Esophagus (tissue), 2 donors: Measurements from ENCODE around the gene HAO2. TPM values are rescaled to one million over a fixed set of nuclear protein-coding genes. Genes with fewer than 3 reads are reported as not detected.
"Not testable (repeated sequence)": the region's sequence is repeated elsewhere in the genome, so short reads cannot be mapped to it uniquely, and the experiment has no call there.

Experiments used
- H3K27ac ChIP-seq, 2 donors: one replicate each; pipeline ENCODE4 v1.5.1; 2013; ENCODE audit warnings: low read depth in 2 of 2, mild to moderate bottlenecking in 2 of 2, inconsistent platforms in 1 of 2, low read length in 1 of 2, moderate library complexity in 1 of 2
- H3K27me3 ChIP-seq, 2 donors: one replicate each; pipeline ENCODE4 v1.6.1; 2013; ENCODE audit warnings: low read length in 2 of 2, control low read depth in 1 of 2, mild to moderate bottlenecking in 1 of 2; ENCODE audit not compliant: insufficient read depth in 2 of 2, control insufficient read depth in 1 of 2
- H3K36me3 ChIP-seq, 2 donors: one replicate each; pipeline ENCODE4 v1.6.1; 2013; ENCODE audit warnings: low read length in 1 of 2; ENCODE audit not compliant: control insufficient read depth in 2 of 2, insufficient read depth in 2 of 2
- H3K4me1 ChIP-seq, 2 donors: one replicate each; pipeline ENCODE4 v1.6.1; 2013; ENCODE audit warnings: low read length in 1 of 2; ENCODE audit not compliant: control insufficient read depth in 2 of 2, insufficient read depth in 2 of 2
- H3K4me3 ChIP-seq, 2 donors: one replicate each; pipeline ENCODE4 v1.5.1; 2013; ENCODE audit warnings: low read length in 2 of 2, mild to moderate bottlenecking in 2 of 2, low read depth in 1 of 2, moderate library complexity in 1 of 2
- H3K9me3 ChIP-seq, 2 donors: one replicate each; pipeline ENCODE4 v1.6.1; 2013; ENCODE audit warnings: mild to moderate bottlenecking in 2 of 2, low read depth in 1 of 2, low read length in 1 of 2, moderate library complexity in 1 of 2; ENCODE audit not compliant: control insufficient read depth in 2 of 2, insufficient read depth in 1 of 2
- WGBS, 2 donors: extraction: QIAGEN DNeasy Blood & Tissue Kit; methylation state at CpG; one replicate each; pipeline ENCODE4 v1.1.7; 2013; 5-methylcytosine and 5-hydroxymethylcytosine counted together
- polyA plus RNA-seq, 2 donors: library from polyadenylated mRNA; stranded (reverse); fragments of 200-250 nt; gene quantifications; one replicate each; pipeline ENCODE4 v1.2.3, GENCODE V29; 2013
- donor health status: healthy with polysubstance abuse.
- donor health status: Bipolar disorder and iron deficiency.

Gene HAO2
- polyA plus RNA-seq, 2 donors: not detected

DNA sequence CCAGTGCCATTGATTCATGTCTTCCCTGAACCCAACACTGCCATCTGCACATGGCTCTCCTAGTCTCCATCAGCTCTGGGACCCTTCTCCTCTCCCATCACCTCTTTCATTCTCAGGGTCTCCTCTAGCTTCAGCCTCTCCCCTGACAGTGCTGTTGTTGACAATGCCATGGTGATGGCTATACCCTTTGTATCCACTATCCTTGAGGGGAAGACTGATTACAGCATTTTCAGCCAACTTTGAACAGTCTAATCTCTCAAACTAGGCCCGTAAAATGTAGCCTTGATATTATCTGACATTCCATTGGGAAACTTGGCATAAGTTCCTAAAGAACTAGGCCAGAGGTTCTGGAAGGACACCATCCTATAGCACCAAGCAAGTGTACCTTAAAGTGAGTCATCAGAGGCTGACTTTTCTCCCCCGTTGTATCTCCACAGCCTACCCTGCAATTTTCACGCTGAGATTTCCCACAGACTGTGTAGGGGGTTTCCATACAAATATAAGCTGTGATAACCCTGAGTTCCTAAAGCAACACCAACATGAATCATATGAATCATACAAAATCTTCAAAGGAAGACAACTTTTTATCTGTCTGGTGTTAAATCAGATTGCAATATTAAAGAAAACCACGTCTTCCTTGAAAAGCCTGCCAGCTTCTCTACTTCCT lies 5.8 kb downstream of the HAO2 start:
- Histone ChIP-seq H3K36me3 (no peaks in the 10 kb centered on the region), H3K27me3 (no peaks in the 10 kb centered on the region), H3K4me1 (no peaks in the 10 kb centered on the region), H3K27ac (no peak overlapping the region), H3K4me3 (no peak overlapping the region), H3K9me3 (no peaks in the 10 kb centered on the region)
- 34 to 41% methylated on average over 4 of the region's 4 CpGs for WGBS, 2 donors

DNA sequence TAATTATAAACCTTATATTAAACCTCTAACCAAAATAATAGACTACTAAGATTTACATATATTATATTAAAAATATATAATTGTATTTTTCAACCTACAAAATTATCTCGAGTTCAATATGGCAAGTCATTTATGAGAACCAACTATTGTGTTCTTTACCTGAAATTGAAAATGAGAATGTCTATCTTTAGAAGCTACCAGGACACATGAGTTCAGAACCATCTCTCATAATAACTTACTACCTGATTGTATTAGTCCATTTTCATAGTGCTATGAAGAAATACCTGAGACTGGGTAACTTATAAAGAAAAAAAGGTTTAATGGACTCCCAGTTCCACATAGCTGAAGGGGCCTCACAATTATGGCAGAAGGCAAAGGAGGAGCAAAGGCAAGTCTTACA lies 6.8 kb downstream of the HAO2 start:
- Histone ChIP-seq H3K27ac (no peak overlapping the region), H3K36me3 (no peaks in the 10 kb centered on the region), H3K4me1 (no peaks in the 10 kb centered on the region), H3K4me3 (no peak overlapping the region), H3K27me3 (no peaks in the 10 kb centered on the region), H3K9me3 (no peaks in the 10 kb centered on the region)
- 84 to 91% methylated on average over 1 of the region's 1 CpG for WGBS, 2 donors

DNA sequence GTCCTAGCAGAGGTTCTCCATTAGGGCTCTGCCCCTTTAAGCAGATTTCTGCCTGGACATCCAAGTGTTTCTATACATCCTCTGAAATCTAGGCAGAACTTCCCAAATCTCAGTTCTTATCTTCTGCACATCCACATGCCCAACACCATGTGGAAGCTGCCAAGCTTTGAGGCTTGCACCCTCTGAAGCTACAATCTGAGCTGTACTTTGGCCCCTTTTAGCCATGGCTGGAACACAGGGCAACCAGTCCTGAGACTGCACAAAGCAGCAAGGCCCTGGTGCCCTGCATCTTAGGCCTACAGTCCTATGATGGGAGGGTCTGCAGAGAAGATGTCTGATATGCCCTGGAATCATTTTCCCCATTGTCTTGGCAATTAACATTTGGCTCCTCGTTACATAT lies 8.0 kb downstream of the HAO2 start:
- H3K4me1 ChIP-seq: no peaks in the 10 kb centered on the region
- no peak overlapping the region for H3K4me3 ChIP-seq
- no peak overlapping the region for H3K27ac ChIP-seq
- peaks cover 0 to 2% of the 10 kb centered on the region in 2 donors for H3K9me3 ChIP-seq
- WGBS, 2 donors: 76 to 83% methylated on average over 1 of the region's 1 CpG
- H3K36me3 ChIP-seq: no peaks in the 10 kb centered on the region
- no peaks in the 10 kb centered on the region for H3K27me3 ChIP-seq

DNA sequence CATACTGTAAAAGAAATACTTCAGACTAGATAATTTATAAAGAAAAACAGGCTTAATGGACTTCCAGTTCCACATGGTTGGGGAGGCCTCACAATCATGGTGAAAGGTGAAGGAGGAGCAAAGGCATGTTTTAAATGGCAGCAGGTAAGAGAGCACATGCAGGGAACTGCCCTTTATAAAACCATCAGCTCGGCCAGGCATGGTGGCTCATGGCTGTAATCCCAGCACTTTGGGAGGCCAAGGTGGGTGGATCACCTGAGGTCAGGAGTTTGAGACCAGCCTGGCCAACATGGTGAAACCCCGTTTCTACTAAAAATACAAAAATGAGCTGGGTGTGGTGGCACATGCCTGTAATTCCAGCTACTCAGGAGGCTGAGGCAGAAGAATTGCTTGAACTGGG lies 9.0 kb downstream of the HAO2 start:
- H3K27me3 ChIP-seq, H3K36me3 ChIP-seq, H3K9me3 ChIP-seq, H3K4me3 ChIP-seq, H3K27ac ChIP-seq, H3K4me1 ChIP-seq: not testable (repeated sequence)
- 80 to 83% methylated on average over 2 of the region's 2 CpGs for WGBS, 2 donors

DNA sequence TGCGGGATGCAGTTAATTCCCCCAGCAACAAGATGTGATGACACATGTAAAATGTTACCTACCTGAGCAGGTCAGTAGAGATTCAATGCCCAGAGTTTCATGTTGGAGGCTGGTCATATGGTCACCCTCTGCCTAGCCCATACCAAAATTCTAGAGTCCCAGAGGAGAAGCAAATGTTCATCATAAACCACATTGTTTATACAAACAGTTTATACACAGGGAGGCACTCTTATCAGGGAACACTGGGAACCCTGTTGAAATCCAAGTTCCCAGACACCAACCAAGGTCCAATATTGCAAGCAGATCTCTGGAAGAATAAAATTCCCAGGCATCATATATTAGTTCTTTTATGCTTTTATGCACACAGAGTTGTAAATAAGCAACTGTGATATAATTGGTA lies 10.5 kb downstream of the HAO2 start:
- H3K27ac ChIP-seq: no peak overlapping the region
- H3K36me3 ChIP-seq: no peaks in the 10 kb centered on the region
- no peak overlapping the region for H3K4me3 ChIP-seq
- no peaks in the 10 kb centered on the region for H3K27me3 ChIP-seq
- 85 to 91% methylated on average over 1 of the region's 1 CpG for WGBS, 2 donors
- H3K9me3 ChIP-seq: peaks cover 0 to 2% of the 10 kb centered on the region in 2 donors
- no peaks in the 10 kb centered on the region for H3K4me1 ChIP-seq

DNA sequence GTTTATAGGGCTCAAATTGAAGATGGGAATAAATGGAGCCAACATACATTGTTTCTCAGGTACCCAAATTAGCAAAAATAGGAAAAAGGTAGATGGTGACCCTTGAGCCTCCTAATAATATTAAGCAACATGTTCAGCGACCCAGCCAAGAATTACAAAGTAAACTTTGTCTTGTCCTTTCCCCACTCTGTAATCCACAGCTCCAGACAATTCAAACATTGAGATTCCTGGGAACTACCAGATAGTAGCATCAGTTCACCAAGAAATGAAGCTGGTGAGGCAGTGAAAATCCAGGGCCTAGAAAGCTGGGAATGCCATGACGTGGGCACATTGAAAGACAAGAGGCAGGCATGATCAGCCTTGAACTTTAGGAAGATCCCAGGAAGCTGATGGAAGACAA lies 11.7 kb downstream of the HAO2 start:
- Histone ChIP-seq H3K27ac (no peak overlapping the region), H3K4me1 (no peaks in the 10 kb centered on the region), H3K4me3 (no peak overlapping the region), H3K9me3 (peaks cover 0 to 2% of the 10 kb centered on the region in 2 donors), H3K27me3 (no peaks in the 10 kb centered on the region), H3K36me3 (no peaks in the 10 kb centered on the region)
- WGBS, 2 donors: 70 to 73% methylated on average over 2 of the region's 2 CpGs

DNA sequence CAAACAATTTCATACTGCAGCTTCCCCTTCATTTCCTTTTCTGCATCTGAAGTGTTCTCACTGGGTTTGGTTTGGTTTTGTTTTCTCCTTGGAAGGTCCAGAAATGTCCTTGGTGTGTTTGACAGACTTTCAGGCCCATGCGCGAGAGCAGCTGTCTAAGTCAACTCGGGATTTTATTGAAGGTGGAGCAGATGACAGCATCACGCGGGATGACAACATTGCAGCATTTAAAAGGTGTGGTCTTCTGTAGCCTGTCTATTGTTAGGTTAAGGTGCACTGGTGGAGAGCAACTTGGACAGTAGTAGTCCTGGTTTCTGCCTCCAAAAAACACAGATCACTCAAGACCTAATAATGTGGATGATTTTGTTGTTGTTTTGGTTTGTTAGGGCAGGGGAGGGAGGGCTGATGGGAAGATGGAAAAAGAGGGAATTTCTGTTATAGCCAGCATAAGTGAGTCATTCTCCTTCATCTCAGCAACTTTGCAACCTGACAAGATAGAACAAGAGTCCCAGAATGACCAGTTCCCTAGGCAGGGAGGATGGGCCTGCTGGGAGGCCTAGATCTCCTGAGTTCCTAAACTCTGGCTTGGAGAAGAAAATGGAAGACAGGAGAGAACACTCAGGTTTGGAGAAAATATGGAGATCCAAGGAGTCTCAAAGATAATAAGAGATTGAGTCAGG lies 12.5 kb downstream of the HAO2 start:
- no peaks in the 10 kb centered on the region for H3K36me3 ChIP-seq
- H3K4me3 ChIP-seq: no peak overlapping the region
- H3K4me1 ChIP-seq: no peaks in the 10 kb centered on the region
- no peak overlapping the region for H3K27ac ChIP-seq
- peaks cover 0 to 2% of the 10 kb centered on the region in 2 donors for H3K9me3 ChIP-seq
- no peaks in the 10 kb centered on the region for H3K27me3 ChIP-seq
- WGBS, 2 donors: 94 to 96% methylated on average over 5 of the region's 5 CpGs

DNA sequence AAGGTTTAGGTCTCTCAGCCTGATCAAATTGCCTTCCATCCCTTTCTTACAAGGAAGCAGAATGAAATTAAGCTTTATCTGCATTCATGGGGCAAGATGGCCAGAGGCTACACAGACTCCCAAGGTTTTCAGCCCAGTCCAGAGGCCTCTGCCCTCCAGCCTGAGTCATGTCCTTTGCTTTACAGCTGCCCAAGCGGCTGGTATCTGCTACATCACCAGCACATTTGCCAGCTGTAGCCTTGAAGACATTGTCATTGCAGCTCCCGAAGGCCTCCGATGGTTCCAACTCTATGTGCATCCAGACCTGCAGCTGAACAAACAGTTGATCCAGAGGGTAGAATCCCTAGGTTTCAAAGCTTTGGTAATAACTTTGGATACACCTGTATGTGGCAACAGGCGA lies 16.0 kb downstream of the HAO2 start:
- H3K27me3 ChIP-seq: no peaks in the 10 kb centered on the region
- 93% methylated on average over 4 of the region's 4 CpGs for WGBS, 2 donors
- no peaks in the 10 kb centered on the region for H3K36me3 ChIP-seq
- H3K9me3 ChIP-seq: peaks cover 0 to 2% of the 10 kb centered on the region in 2 donors
- no peaks in the 10 kb centered on the region for H3K4me1 ChIP-seq
- H3K27ac ChIP-seq: no peak overlapping the region
- no peak overlapping the region for H3K4me3 ChIP-seq

DNA sequence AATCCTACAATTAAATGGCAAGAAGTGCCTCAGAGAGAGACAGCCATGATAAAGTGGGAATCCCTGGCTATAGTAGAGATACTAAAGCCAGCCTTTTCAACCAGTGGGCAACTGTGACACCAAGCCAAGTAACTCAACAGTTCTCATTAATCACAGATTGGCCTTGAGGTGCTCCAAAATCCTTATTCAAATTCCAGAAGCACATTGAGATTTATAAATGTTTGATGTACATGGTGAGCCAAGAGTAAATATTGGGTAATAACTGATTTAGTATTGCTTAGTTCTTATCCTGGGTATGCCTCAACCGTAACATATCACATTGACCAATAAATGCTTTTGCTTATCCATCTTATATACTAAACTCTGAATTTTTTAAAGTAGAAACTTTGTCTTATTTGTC lies 17.1 kb downstream of the HAO2 start:
- H3K9me3 ChIP-seq: peaks cover 0 to 2% of the 10 kb centered on the region in 2 donors
- 71 to 76% methylated on average over 1 of the region's 1 CpG for WGBS, 2 donors
- H3K4me3 ChIP-seq: no peak overlapping the region
- no peaks in the 10 kb centered on the region for H3K27me3 ChIP-seq
- no peak overlapping the region for H3K27ac ChIP-seq
- H3K36me3 ChIP-seq: no peaks in the 10 kb centered on the region
- H3K4me1 ChIP-seq: no peaks in the 10 kb centered on the region

DNA sequence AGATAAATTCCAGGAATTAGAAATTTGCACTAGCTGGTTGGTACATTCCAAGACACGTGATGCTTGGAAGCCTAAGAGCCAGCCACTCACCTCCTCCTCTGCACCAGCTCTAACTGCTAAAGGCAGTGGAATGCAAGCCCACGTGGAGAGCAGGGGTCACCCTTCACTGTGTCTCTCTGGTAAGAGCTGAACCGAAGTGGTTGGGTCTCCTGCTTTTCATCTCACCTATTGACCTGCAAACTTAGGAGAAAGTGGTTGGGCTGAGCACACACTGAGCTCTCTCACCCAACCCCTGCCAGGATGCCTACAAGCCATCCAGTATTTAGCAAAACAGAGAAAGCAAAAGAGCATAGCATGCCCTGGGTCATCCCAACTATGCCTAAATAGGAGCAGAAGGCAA lies 19.3 kb downstream of the HAO2 start:
- no peaks in the 10 kb centered on the region for H3K4me1 ChIP-seq
- H3K9me3 ChIP-seq: no peaks in the 10 kb centered on the region
- H3K27ac ChIP-seq: no peak overlapping the region
- WGBS, 2 donors: 26 to 27% methylated on average over 3 of the region's 3 CpGs
- H3K27me3 ChIP-seq: no peaks in the 10 kb centered on the region
- H3K4me3 ChIP-seq: no peak overlapping the region
- H3K36me3 ChIP-seq: no peaks in the 10 kb centered on the region
